HuH-7.5 (cell line): ENCODE measurements around the gene MPC1.
"Not testable (repeated sequence)": the region's sequence is repeated elsewhere in the genome, so short reads cannot be mapped to it uniquely, and the experiment has no call there.

Experiments
- DNase-seq: peaks from one replicate; pipeline ENCODE4 v3.0.0; 2011; ENCODE audit warnings: low spot score

The MPC1 gene

GRCh38 chr6:166381381-166381732 lies 1.4 kb downstream of the MPC1 start:
- DNase-seq, result no peak

- DNase-seq, result no peak
Measured at GRCh38 chr6:166379800-166380199, 2.9 kb downstream of the MPC1 start.

GRCh38 chr6:166379103-166379586 lies 3.6 kb downstream of the MPC1 start:
- DNase-seq, result no peak

GRCh38 chr6:166377721-166378120 lies 5.0 kb downstream of the MPC1 start:
- DNase-seq, result no peak

GRCh38 chr6:166375013-166375412 lies 7.7 kb downstream of the MPC1 start:
- no peak for DNase-seq

- DNase-seq, result no peak
Measured at GRCh38 chr6:166370489-166370888, 12.3 kb downstream of the MPC1 start.

- DNase-seq, result no peak
Measured at GRCh38 chr6:166369782-166370181, 13.0 kb downstream of the MPC1 start.

- no peak for DNase-seq
Measured at GRCh38 chr6:166366921-166367320, 15.8 kb downstream of the MPC1 start.

GRCh38 chr6:166365806-166366205 lies 16.9 kb downstream of the MPC1 start:
- DNase-seq, result no peak

GRCh38 chr6:166365221-166365620 lies 17.5 kb downstream of the MPC1 start:
- DNase-seq, result no peak

- DNase-seq, result no peak
Measured at GRCh38 chr6:166364456-166364855, 18.3 kb downstream of the MPC1 start.

- DNase-seq, result not testable (repeated sequence)
Measured at GRCh38 chr6:166362427-166362826, 20.3 kb downstream of the MPC1 start.

GRCh38 chr6:166361077-166361429 lies 21.7 kb downstream of the MPC1 start:
- DNase-seq, result peak; percentile 46

- no peak for DNase-seq
Measured at GRCh38 chr6:166360243-166361076, 22.3 kb downstream of the MPC1 start.

- DNase-seq, result no peak
Measured at GRCh38 chr6:166355552-166355951, 27.2 kb downstream of the MPC1 start.

GRCh38 chr6:166354965-166355364 lies 27.8 kb downstream of the MPC1 start:
- no peak for DNase-seq

GRCh38 chr6:166354143-166354542 lies 28.6 kb downstream of the MPC1 start:
- DNase-seq, result no peak

- no peak for DNase-seq
Measured at GRCh38 chr6:166353507-166353906, 29.2 kb downstream of the MPC1 start.

- DNase-seq, result no peak
Measured at GRCh38 chr6:166352923-166353322, 29.8 kb downstream of the MPC1 start.

- DNase-seq, result peak; percentile 55
Measured at GRCh38 chr6:166351715-166352285, 30.9 kb downstream of the MPC1 start.

- DNase-seq, result no peak
Measured at GRCh38 chr6:166348305-166348949, 34.3 kb downstream of the MPC1 start.

- DNase-seq, result no peak
Measured at GRCh38 chr6:166346965-166347364, 35.8 kb downstream of the MPC1 start.

GRCh38 chr6:166346449-166346848 lies 36.3 kb downstream of the MPC1 start:
- no peak for DNase-seq
